ENCODE results near the gene TOMM70.

Gene TOMM70

GRCh38 chr3:100402891-100403290, 2.0 kb upstream of the TOMM70 start:
- Mint-ChIP-seq H3K36me3 (ENCODE audit: low read depth) (peaks cover 25% of the 10 kb centered on the region), H3K4me3 (peak overlapping the region; percentile 93), H3K27me3 (ENCODE audit: low read depth) (no peaks in the 10 kb centered on the region), H3K9me3 (peaks cover 19% of the 10 kb centered on the region), H3K4me1 (ENCODE audit: low read depth) (peaks cover 34% of the 10 kb centered on the region), H3K27ac (peak overlapping the region; percentile 97)
- DNase-seq (ENCODE audit: low spot score), result no peak

- H3K4me3 Mint-ChIP-seq, result peak overlapping the region; percentile 93
- no peaks in the 10 kb centered on the region for H3K27me3 Mint-ChIP-seq (ENCODE audit: low read depth)
- H3K27ac Mint-ChIP-seq, result peak overlapping the region; percentile 97
- H3K4me1 Mint-ChIP-seq (ENCODE audit: low read depth), result peaks cover 36% of the 10 kb centered on the region
- H3K9me3 Mint-ChIP-seq, result peaks cover 12% of the 10 kb centered on the region
- no peak for DNase-seq (ENCODE audit: low spot score)
- peaks cover 20% of the 10 kb centered on the region for H3K36me3 Mint-ChIP-seq (ENCODE audit: low read depth)
Observed at GRCh38 chr3:100402256-100402655, 1.4 kb upstream of the TOMM70 start.

- peak overlapping the region; percentile 97 for H3K27ac Mint-ChIP-seq
- peaks cover 40% of the 10 kb centered on the region for H3K4me1 Mint-ChIP-seq (ENCODE audit: low read depth)
- H3K27me3 Mint-ChIP-seq (ENCODE audit: low read depth), result no peaks in the 10 kb centered on the region
- no peak for DNase-seq (ENCODE audit: low spot score)
- peaks cover 9% of the 10 kb centered on the region for H3K9me3 Mint-ChIP-seq
- H3K4me3 Mint-ChIP-seq, result peak overlapping the region; percentile 93
- H3K36me3 Mint-ChIP-seq (ENCODE audit: low read depth), result peaks cover 17% of the 10 kb centered on the region
Observed at GRCh38 chr3:100401674-100402041, 769 bp upstream of the TOMM70 start.

- Mint-ChIP-seq H3K9me3 (peaks cover 4% of the 10 kb centered on the region), H3K4me1 (ENCODE audit: low read depth) (peaks cover 41% of the 10 kb centered on the region), H3K4me3 (peak overlapping the region; percentile 93), H3K27me3 (ENCODE audit: low read depth) (no peaks in the 10 kb centered on the region), H3K36me3 (ENCODE audit: low read depth) (peaks cover 15% of the 10 kb centered on the region), H3K27ac (peak overlapping the region; percentile 89)
- peak; percentile 42 for DNase-seq (ENCODE audit: low spot score)
Observed at GRCh38 chr3:100400419-100400779, 490 bp downstream of the TOMM70 start.

GRCh38 chr3:100399341-100400071, 1.4 kb downstream of the TOMM70 start:
- Mint-ChIP-seq H3K9me3 (peaks cover 3% of the 10 kb centered on the region), H3K36me3 (ENCODE audit: low read depth) (peaks cover 14% of the 10 kb centered on the region), H3K4me1 (ENCODE audit: low read depth) (peaks cover 41% of the 10 kb centered on the region), H3K27me3 (ENCODE audit: low read depth) (no peaks in the 10 kb centered on the region), H3K27ac (peak overlapping the region; percentile 89), H3K4me3 (peak overlapping the region; percentile 93)
- DNase-seq (ENCODE audit: low spot score), result no peak

- H3K36me3 Mint-ChIP-seq (ENCODE audit: low read depth), result peaks cover 12% of the 10 kb centered on the region
- no peaks in the 10 kb centered on the region for H3K27me3 Mint-ChIP-seq (ENCODE audit: low read depth)
- H3K4me3 Mint-ChIP-seq, result no peak overlapping the region
- no peak for DNase-seq (ENCODE audit: low spot score)
- no peak overlapping the region for H3K27ac Mint-ChIP-seq
- H3K9me3 Mint-ChIP-seq, result no peaks in the 10 kb centered on the region
- H3K4me1 Mint-ChIP-seq (ENCODE audit: low read depth), result peaks cover 35% of the 10 kb centered on the region
Observed at GRCh38 chr3:100396967-100397366, 3.9 kb downstream of the TOMM70 start.

GRCh38 chr3:100395679-100396431, 5.0 kb downstream of the TOMM70 start:
- Mint-ChIP-seq H3K4me3 (no peak overlapping the region), H3K27ac (no peak overlapping the region), H3K27me3 (ENCODE audit: low read depth) (no peaks in the 10 kb centered on the region), H3K4me1 (ENCODE audit: low read depth) (peaks cover 33% of the 10 kb centered on the region), H3K9me3 (no peaks in the 10 kb centered on the region), H3K36me3 (ENCODE audit: low read depth) (peaks cover 12% of the 10 kb centered on the region)
- no peak for DNase-seq (ENCODE audit: low spot score)

- DNase-seq (ENCODE audit: low spot score), result no peak
- Mint-ChIP-seq H3K27ac (no peak overlapping the region), H3K4me3 (no peak overlapping the region), H3K9me3 (peaks cover 15% of the 10 kb centered on the region), H3K4me1 (ENCODE audit: low read depth) (peaks cover 11% of the 10 kb centered on the region), H3K36me3 (ENCODE audit: low read depth) (peaks cover 29% of the 10 kb centered on the region), H3K27me3 (ENCODE audit: low read depth) (no peaks in the 10 kb centered on the region)
Observed at GRCh38 chr3:100389025-100389424, 11.9 kb downstream of the TOMM70 start.

- Mint-ChIP-seq H3K36me3 (ENCODE audit: low read depth) (peaks cover 36% of the 10 kb centered on the region), H3K9me3 (peaks cover 15% of the 10 kb centered on the region), H3K27me3 (ENCODE audit: low read depth) (no peaks in the 10 kb centered on the region), H3K27ac (no peak overlapping the region), H3K4me3 (no peak overlapping the region), H3K4me1 (ENCODE audit: low read depth) (peaks cover 6% of the 10 kb centered on the region)
- DNase-seq (ENCODE audit: low spot score), result no peak
Observed at GRCh38 chr3:100386437-100387074, 14.3 kb downstream of the TOMM70 start.

- no peak overlapping the region for H3K4me3 Mint-ChIP-seq
- H3K27ac Mint-ChIP-seq, result peak overlapping the region; percentile 3
- peaks cover 8% of the 10 kb centered on the region for H3K4me1 Mint-ChIP-seq (ENCODE audit: low read depth)
- H3K9me3 Mint-ChIP-seq, result peaks cover 15% of the 10 kb centered on the region
- no peaks in the 10 kb centered on the region for H3K27me3 Mint-ChIP-seq (ENCODE audit: low read depth)
- H3K36me3 Mint-ChIP-seq (ENCODE audit: low read depth), result peaks cover 43% of the 10 kb centered on the region
- DNase-seq (ENCODE audit: low spot score), result no peak
Observed at GRCh38 chr3:100384733-100385525, 16.0 kb downstream of the TOMM70 start.

- Mint-ChIP-seq H3K4me3 (no peak overlapping the region), H3K27ac (no peak overlapping the region), H3K9me3 (no peaks in the 10 kb centered on the region), H3K27me3 (ENCODE audit: low read depth) (no peaks in the 10 kb centered on the region), H3K36me3 (ENCODE audit: low read depth) (peaks cover 46% of the 10 kb centered on the region), H3K4me1 (ENCODE audit: low read depth) (peaks cover 3% of the 10 kb centered on the region)
- DNase-seq (ENCODE audit: low spot score), result no peak
Observed at GRCh38 chr3:100376301-100376700, 24.6 kb downstream of the TOMM70 start.

- H3K27ac Mint-ChIP-seq, result no peak overlapping the region
- no peak for DNase-seq (ENCODE audit: low spot score)
- no peaks in the 10 kb centered on the region for H3K27me3 Mint-ChIP-seq (ENCODE audit: low read depth)
- H3K36me3 Mint-ChIP-seq (ENCODE audit: low read depth), result peaks cover 38% of the 10 kb centered on the region
- H3K4me3 Mint-ChIP-seq, result no peak overlapping the region
- H3K4me1 Mint-ChIP-seq (ENCODE audit: low read depth), result peaks cover 2% of the 10 kb centered on the region
- no peaks in the 10 kb centered on the region for H3K9me3 Mint-ChIP-seq
Observed at GRCh38 chr3:100374521-100374920, 26.4 kb downstream of the TOMM70 start.

- DNase-seq (ENCODE audit: low spot score), result no peak
- H3K4me1 Mint-ChIP-seq (ENCODE audit: low read depth), result no peaks in the 10 kb centered on the region
- H3K27ac Mint-ChIP-seq, result no peak overlapping the region
Observed at GRCh38 chr3:100370756-100371155, 30.1 kb downstream of the TOMM70 start.

More at GRCh38 chr3:100370756-100371155, 30.1 kb downstream of the TOMM70 start:
- Mint-ChIP-seq H3K36me3 (ENCODE audit: low read depth) (peaks cover 29% of the 10 kb centered on the region), H3K27me3 (ENCODE audit: low read depth) (no peaks in the 10 kb centered on the region), H3K9me3 (no peaks in the 10 kb centered on the region), H3K4me3 (no peak overlapping the region)

Measured in T-helper 2 cell treated with Interferon-gamma antibody and Interleukin-4, amounts not matched to agents 5 μg/mL and 100 μg/mL, for 36 hours (primary cell).